ENCODE measurements around the gene FGL2.
"Not testable (repeated sequence)": the region's sequence is repeated elsewhere in the genome, so short reads cannot be mapped to it uniquely, and the experiment has no call there.

FGL2 gene

GRCh38 chr7:77181015-77181595 is 18.5 kb downstream of the FGL2 start:
- H3K9ac ChIP-seq (ENCODE audit: low read depth, low read length): no peak overlapping the region
- no peak overlapping the region for H3K27ac ChIP-seq (ENCODE audit: low read depth, low read length)
- no peaks in the 10 kb centered on the region for H3K9me3 ChIP-seq (ENCODE audit: insufficient read depth, low read depth, low read length)
- H3K36me3 ChIP-seq (ENCODE audit: insufficient read depth, low read length): no peaks in the 10 kb centered on the region
- WGBS: 91% methylated on average over 4 of the region's 4 CpGs
- no peaks in the 10 kb centered on the region for H3K4me1 ChIP-seq (ENCODE audit: insufficient read depth, low read length)
- H3K4me3 ChIP-seq (ENCODE audit: low read length): no peak overlapping the region
- H3K27me3 ChIP-seq (ENCODE audit: insufficient read depth, low read length): no peaks in the 10 kb centered on the region

GRCh38 chr7:77178024-77178423 is 21.6 kb downstream of the FGL2 start:
- not testable (repeated sequence) for H3K27me3 ChIP-seq (ENCODE audit: insufficient read depth, low read length); H3K27ac ChIP-seq (ENCODE audit: low read depth, low read length); H3K4me1 ChIP-seq (ENCODE audit: insufficient read depth, low read length); H3K9me3 ChIP-seq (ENCODE audit: insufficient read depth, low read depth, low read length); H3K9ac ChIP-seq (ENCODE audit: low read depth, low read length); H3K36me3 ChIP-seq (ENCODE audit: insufficient read depth, low read length); H3K4me3 ChIP-seq (ENCODE audit: low read length)

- 96% methylated on average over 8 of the region's 9 CpGs for WGBS
- H3K27ac ChIP-seq (ENCODE audit: low read depth, low read length); H3K9me3 ChIP-seq (ENCODE audit: insufficient read depth, low read depth, low read length); H3K9ac ChIP-seq (ENCODE audit: low read depth, low read length); H3K4me3 ChIP-seq (ENCODE audit: low read length); H3K36me3 ChIP-seq (ENCODE audit: insufficient read depth, low read length); H3K4me1 ChIP-seq (ENCODE audit: insufficient read depth, low read length); H3K27me3 ChIP-seq (ENCODE audit: insufficient read depth, low read length): not testable (repeated sequence)
These were observed 22.2 kb downstream of the FGL2 start for GRCh38 chr7:77177321-77177904.

GRCh38 chr7:77175274-77175800 is 24.3 kb downstream of the FGL2 start:
- H3K27ac ChIP-seq (ENCODE audit: low read depth, low read length); H3K36me3 ChIP-seq (ENCODE audit: insufficient read depth, low read length); H3K9me3 ChIP-seq (ENCODE audit: insufficient read depth, low read depth, low read length); H3K27me3 ChIP-seq (ENCODE audit: insufficient read depth, low read length); H3K9ac ChIP-seq (ENCODE audit: low read depth, low read length); H3K4me1 ChIP-seq (ENCODE audit: insufficient read depth, low read length); H3K4me3 ChIP-seq (ENCODE audit: low read length): not testable (repeated sequence)
- 100% methylated on average over 1 of the region's 3 CpGs for WGBS

GRCh38 chr7:77174418-77174817 is 25.2 kb downstream of the FGL2 start:
- H3K36me3 ChIP-seq (ENCODE audit: insufficient read depth, low read length); H3K9ac ChIP-seq (ENCODE audit: low read depth, low read length); H3K9me3 ChIP-seq (ENCODE audit: insufficient read depth, low read depth, low read length); H3K4me3 ChIP-seq (ENCODE audit: low read length); H3K27ac ChIP-seq (ENCODE audit: low read depth, low read length); H3K4me1 ChIP-seq (ENCODE audit: insufficient read depth, low read length); H3K27me3 ChIP-seq (ENCODE audit: insufficient read depth, low read length): not testable (repeated sequence)
- 83% methylated on average over 1 of the region's 4 CpGs for WGBS

GRCh38 chr7:77172437-77173172 is 27.0 kb downstream of the FGL2 start:
- H3K27me3 ChIP-seq (ENCODE audit: insufficient read depth, low read length); H3K4me3 ChIP-seq (ENCODE audit: low read length); H3K4me1 ChIP-seq (ENCODE audit: insufficient read depth, low read length); H3K27ac ChIP-seq (ENCODE audit: low read depth, low read length); H3K36me3 ChIP-seq (ENCODE audit: insufficient read depth, low read length); H3K9ac ChIP-seq (ENCODE audit: low read depth, low read length); H3K9me3 ChIP-seq (ENCODE audit: insufficient read depth, low read depth, low read length): not testable (repeated sequence)
- WGBS: 97% methylated on average over 3 of the region's 6 CpGs

GRCh38 chr7:77171073-77171472 is 28.5 kb downstream of the FGL2 start:
- H3K9ac ChIP-seq (ENCODE audit: low read depth, low read length): not testable (repeated sequence)

GRCh38 chr7:77157446-77157845 is 42.2 kb downstream of the FGL2 start:
- Histone ChIP-seq H3K4me3 (ENCODE audit: low read length) (no peak overlapping the region), H3K27me3 (ENCODE audit: insufficient read depth, low read length) (no peaks in the 10 kb centered on the region), H3K9me3 (ENCODE audit: insufficient read depth, low read depth, low read length) (no peaks in the 10 kb centered on the region), H3K27ac (ENCODE audit: low read depth, low read length) (no peak overlapping the region), H3K36me3 (ENCODE audit: insufficient read depth, low read length) (no peaks in the 10 kb centered on the region), H3K4me1 (ENCODE audit: insufficient read depth, low read length) (no peaks in the 10 kb centered on the region), H3K9ac (ENCODE audit: low read depth, low read length) (no peak overlapping the region)
- WGBS: 91% methylated on average over 1 of the region's 1 CpG

More at GRCh38 chr7:77171073-77171472, 28.5 kb downstream of the FGL2 start:
- H3K4me1 ChIP-seq (ENCODE audit: insufficient read depth, low read length); H3K9me3 ChIP-seq (ENCODE audit: insufficient read depth, low read depth, low read length); H3K4me3 ChIP-seq (ENCODE audit: low read length); H3K27me3 ChIP-seq (ENCODE audit: insufficient read depth, low read length); H3K36me3 ChIP-seq (ENCODE audit: insufficient read depth, low read length); H3K27ac ChIP-seq (ENCODE audit: low read depth, low read length): not testable (repeated sequence)
- WGBS: 88% methylated on average over 4 of the region's 4 CpGs

- H3K36me3 ChIP-seq (ENCODE audit: insufficient read depth, low read length); H3K27me3 ChIP-seq (ENCODE audit: insufficient read depth, low read length); H3K9me3 ChIP-seq (ENCODE audit: insufficient read depth, low read depth, low read length); H3K9ac ChIP-seq (ENCODE audit: low read depth, low read length); H3K4me1 ChIP-seq (ENCODE audit: insufficient read depth, low read length); H3K4me3 ChIP-seq (ENCODE audit: low read length); H3K27ac ChIP-seq (ENCODE audit: low read depth, low read length): not testable (repeated sequence)
- WGBS: no CpG with 5 or more reads among the region's 1 CpG
These were observed 42.6 kb downstream of the FGL2 start for GRCh38 chr7:77157034-77157433.

- not testable (repeated sequence) for H3K27ac ChIP-seq (ENCODE audit: low read depth, low read length); H3K9ac ChIP-seq (ENCODE audit: low read depth, low read length); H3K36me3 ChIP-seq (ENCODE audit: insufficient read depth, low read length); H3K4me1 ChIP-seq (ENCODE audit: insufficient read depth, low read length); H3K9me3 ChIP-seq (ENCODE audit: insufficient read depth, low read depth, low read length); H3K4me3 ChIP-seq (ENCODE audit: low read length); H3K27me3 ChIP-seq (ENCODE audit: insufficient read depth, low read length)
- 80% methylated on average over 2 of the region's 5 CpGs for WGBS
These were observed 43.8 kb downstream of the FGL2 start for GRCh38 chr7:77155601-77156377.

GRCh38 chr7:77154917-77155464 is 44.6 kb downstream of the FGL2 start:
- H3K9me3 ChIP-seq (ENCODE audit: insufficient read depth, low read depth, low read length); H3K4me1 ChIP-seq (ENCODE audit: insufficient read depth, low read length); H3K4me3 ChIP-seq (ENCODE audit: low read length); H3K36me3 ChIP-seq (ENCODE audit: insufficient read depth, low read length); H3K27ac ChIP-seq (ENCODE audit: low read depth, low read length); H3K9ac ChIP-seq (ENCODE audit: low read depth, low read length); H3K27me3 ChIP-seq (ENCODE audit: insufficient read depth, low read length): not testable (repeated sequence)
- WGBS: 91% methylated on average over 1 of the region's 3 CpGs
